ENCODE data around the gene ECT2. TPM values are rescaled to one million over a fixed set of nuclear protein-coding genes. Genes with fewer than 3 reads are reported as not detected.
"Not testable (repeated sequence)": the region's sequence is repeated elsewhere in the genome, so short reads cannot be mapped to it uniquely, and the experiment has no call there.

ECT2 gene
- total RNA-seq, 4 donors from 2014 or later, result 2.7 to 5.8 (median 3.7) TPM

DNA sequence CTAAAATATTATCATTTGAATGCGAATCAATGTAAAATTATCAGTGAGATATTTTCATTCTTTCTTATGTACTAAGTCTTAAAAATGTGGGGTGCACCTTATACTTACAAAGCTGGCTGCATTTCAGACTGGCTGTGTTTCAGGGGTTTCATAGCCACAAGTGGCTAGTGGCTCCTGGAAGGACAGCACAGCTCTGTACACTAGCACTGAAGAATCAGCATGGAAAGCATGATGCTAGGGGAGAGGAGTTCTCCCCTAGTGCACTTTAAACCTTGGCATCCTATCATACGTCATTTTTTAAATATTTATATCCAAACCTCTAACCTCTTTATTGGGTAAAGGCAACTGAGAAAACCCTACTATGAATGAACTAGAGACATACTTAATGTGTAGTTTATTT lies 66.4 kb downstream of the ECT2 start:
- intact Hi-C loops (cut with DNase I; ENCODE audit: low total_unique reads) (no loop called here), in situ Hi-C loops (cut with MboI; ENCODE audit: low sequenced_read_pairs in 4 of 4) (no loop called here)
- Histone ChIP-seq H3K4me3 (no peak overlapping the region), H3K36me3 (no peaks in the 10 kb centered on the region), H3K27ac (no peak overlapping the region), H3K4me1 (no peaks in the 10 kb centered on the region), H3K27me3 (no peaks in the 10 kb centered on the region), H3K9me3 (no peaks in the 10 kb centered on the region)
- TF ChIP-seq POLR2A (IDR thresholded peaks at IDR 0.05), result no peak
- TF ChIP-seq, protein P1, sequence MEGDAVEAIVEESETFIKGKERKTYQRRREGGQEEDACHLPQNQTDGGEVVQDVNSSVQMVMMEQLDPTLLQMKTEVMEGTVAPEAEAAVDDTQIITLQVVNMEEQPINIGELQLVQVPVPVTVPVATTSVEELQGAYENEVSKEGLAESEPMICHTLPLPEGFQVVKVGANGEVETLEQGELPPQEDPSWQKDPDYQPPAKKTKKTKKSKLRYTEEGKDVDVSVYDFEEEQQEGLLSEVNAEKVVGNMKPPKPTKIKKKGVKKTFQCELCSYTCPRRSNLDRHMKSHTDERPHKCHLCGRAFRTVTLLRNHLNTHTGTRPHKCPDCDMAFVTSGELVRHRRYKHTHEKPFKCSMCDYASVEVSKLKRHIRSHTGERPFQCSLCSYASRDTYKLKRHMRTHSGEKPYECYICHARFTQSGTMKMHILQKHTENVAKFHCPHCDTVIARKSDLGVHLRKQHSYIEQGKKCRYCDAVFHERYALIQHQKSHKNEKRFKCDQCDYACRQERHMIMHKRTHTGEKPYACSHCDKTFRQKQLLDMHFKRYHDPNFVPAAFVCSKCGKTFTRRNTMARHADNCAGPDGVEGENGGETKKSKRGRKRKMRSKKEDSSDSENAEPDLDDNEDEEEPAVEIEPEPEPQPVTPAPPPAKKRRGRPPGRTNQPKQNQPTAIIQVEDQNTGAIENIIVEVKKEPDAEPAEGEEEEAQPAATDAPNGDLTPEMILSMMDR (IDR thresholded peaks at IDR 0.05 in 4 of 5, conservative IDR thresholded peaks at IDR 0.05 in 1 of 5), result no peak
- DNase-seq, result no peak
- ATAC-seq, result no peak

DNA sequence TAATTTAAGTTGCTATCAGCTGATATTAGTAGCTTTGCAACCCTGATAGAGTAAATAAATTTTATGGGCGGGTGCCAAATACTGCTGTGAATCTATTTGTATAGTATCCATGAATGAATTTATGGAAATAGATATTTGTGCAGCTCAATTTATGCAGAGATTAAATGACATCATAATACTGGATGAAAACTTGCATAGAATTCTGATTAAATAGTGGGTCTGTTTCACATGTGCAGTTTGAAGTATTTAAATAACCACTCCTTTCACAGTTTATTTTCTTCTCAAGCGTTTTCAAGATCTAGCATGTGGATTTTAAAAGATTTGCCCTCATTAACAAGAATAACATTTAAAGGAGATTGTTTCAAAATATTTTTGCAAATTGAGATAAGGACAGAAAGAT lies 70.0 kb downstream of the ECT2 start:
- H3K4me1 ChIP-seq, result no peaks in the 10 kb centered on the region
- DNase-seq (no peak), ATAC-seq (no peak)
- in situ Hi-C loops (cut with MboI; ENCODE audit: low sequenced_read_pairs in 4 of 4) (no loop called here), intact Hi-C loops (cut with DNase I; ENCODE audit: low total_unique reads) (no loop called here)
- TF ChIP-seq, protein P1 (IDR thresholded peaks at IDR 0.05 in 4 of 5, conservative IDR thresholded peaks at IDR 0.05 in 1 of 5), result no peak
- TF ChIP-seq POLR2A (IDR thresholded peaks at IDR 0.05), result no peak
- no peaks in the 10 kb centered on the region for H3K9me3 ChIP-seq
- no peaks in the 10 kb centered on the region for H3K36me3 ChIP-seq
- H3K4me3 ChIP-seq, result no peak overlapping the region
- H3K27me3 ChIP-seq, result no peaks in the 10 kb centered on the region
- H3K27ac ChIP-seq, result no peak overlapping the region

DNA sequence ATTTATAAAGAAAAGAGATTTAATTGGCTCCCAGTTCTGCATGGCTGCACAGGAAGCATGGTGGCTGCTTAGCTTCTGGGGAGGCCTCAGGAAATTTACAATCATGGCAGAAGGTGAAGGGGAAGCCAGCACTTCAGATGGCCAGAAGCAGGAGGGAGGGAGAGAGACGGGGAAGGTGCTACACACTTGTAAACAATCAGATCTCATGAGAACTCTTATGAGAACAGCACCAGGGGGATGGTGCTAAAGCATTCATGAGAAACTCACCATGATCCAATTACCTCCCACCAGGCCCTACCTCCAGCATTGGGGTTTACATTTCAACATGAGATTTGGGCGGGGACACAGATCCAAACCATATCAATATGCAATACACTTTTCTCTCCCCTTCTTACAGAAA lies 73.7 kb downstream of the ECT2 start:
- ATAC-seq, result no peak
- Histone ChIP-seq H3K4me1 (no peaks in the 10 kb centered on the region), H3K36me3 (no peaks in the 10 kb centered on the region), H3K27me3 (no peaks in the 10 kb centered on the region), H3K9me3 (no peaks in the 10 kb centered on the region), H3K27ac (no peak overlapping the region), H3K4me3 (no peak overlapping the region)
- no peak for DNase-seq
- no peak for TF ChIP-seq POLR2A (IDR thresholded peaks at IDR 0.05)
- TF ChIP-seq, protein P1 (IDR thresholded peaks at IDR 0.05 in 4 of 5, conservative IDR thresholded peaks at IDR 0.05 in 1 of 5), result no peak
- intact Hi-C loops (cut with DNase I; ENCODE audit: low total_unique reads) (no loop called here), in situ Hi-C loops (cut with MboI; ENCODE audit: low sequenced_read_pairs in 4 of 4) (no loop called here)

DNA sequence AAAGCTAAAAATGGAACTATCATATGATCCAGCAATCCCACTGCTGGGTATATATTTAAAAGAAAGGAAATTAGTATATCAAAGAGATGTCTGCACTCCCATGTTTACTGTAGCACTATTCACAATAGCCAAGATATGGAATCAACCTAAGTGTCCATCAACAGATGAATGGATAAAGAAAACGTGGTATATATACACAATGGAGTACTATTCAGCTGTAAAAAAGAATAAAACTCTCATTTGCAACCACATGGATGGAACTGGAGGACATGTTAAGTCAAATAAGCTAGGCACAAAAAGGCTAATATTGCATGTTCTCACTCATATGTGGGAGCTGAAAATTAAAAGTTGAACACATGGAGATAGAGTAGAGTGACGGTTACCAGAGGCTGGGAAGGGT lies 76.7 kb downstream of the ECT2 start:
- H3K27ac ChIP-seq; H3K27me3 ChIP-seq; DNase-seq; ATAC-seq; H3K4me1 ChIP-seq; intact Hi-C loops (cut with DNase I; ENCODE audit: low total_unique reads); H3K4me3 ChIP-seq; H3K9me3 ChIP-seq; H3K36me3 ChIP-seq: not testable (repeated sequence)
- in situ Hi-C loops (cut with MboI; ENCODE audit: low sequenced_read_pairs in 4 of 4), result loop anchor here in 1 of 4 donors (25.0 kb wide), 1 partner anchor 210 kb away; no protein-coding TSS in a partner anchor

DNA sequence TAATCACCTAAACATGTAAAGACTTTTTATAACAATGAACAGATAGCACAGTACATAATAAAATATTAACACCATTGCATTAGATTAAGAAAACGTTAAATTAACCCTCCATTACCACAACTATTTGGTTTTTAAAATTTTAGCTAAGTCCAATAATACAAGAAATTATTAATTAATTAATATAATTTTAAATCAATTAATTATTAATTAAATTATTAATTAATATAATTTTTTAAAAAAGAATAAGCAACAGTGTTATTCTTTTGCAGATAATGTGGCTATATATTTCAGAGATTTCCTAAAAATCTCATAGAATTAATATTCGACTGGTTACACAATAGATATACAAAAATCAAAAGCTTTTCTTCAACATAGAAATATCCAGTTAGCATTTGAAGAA lies 82.5 kb downstream of the ECT2 start:
- no peak for ATAC-seq

More for the DNA sequence above, 82.5 kb downstream of the ECT2 start:
- TF ChIP-seq POLR2A (IDR thresholded peaks at IDR 0.05), result no peak
- TF ChIP-seq, protein P1 (IDR thresholded peaks at IDR 0.05 in 4 of 5, conservative IDR thresholded peaks at IDR 0.05 in 1 of 5), result no peak
- Histone ChIP-seq H3K27ac (no peak overlapping the region), H3K4me3 (no peak overlapping the region), H3K4me1 (no peaks in the 10 kb centered on the region), H3K9me3 (no peaks in the 10 kb centered on the region), H3K27me3 (no peaks in the 10 kb centered on the region), H3K36me3 (no peaks in the 10 kb centered on the region)
- no peak for DNase-seq
- intact Hi-C loops (cut with DNase I; ENCODE audit: low total_unique reads) (no loop called here), in situ Hi-C loops (cut with MboI; ENCODE audit: low sequenced_read_pairs in 4 of 4) (loop anchor here in 1 of 4 donors (25.0 kb wide), 1 partner anchor 204 kb away; no protein-coding TSS in a partner anchor)
